ENCODE measurements around the gene SBK2. TPM values are rescaled to one million over a fixed set of nuclear protein-coding genes. Genes with fewer than 3 reads are reported as not detected.
A peak's percentile ranks its signal among the peaks of the same experiment; 100 is the strongest.

Gene SBK2
- total and polyA plus RNA-seq, 9 of the 15 experiments (the other 6 are each of a cell fraction or from before 2014, with no cell fraction given): not detected

- peak; percentile 100 for TF ChIP-seq ZBTB43 (CRISPR knock-in tag; IDR thresholded peaks at IDR 0.05)
These were observed 9.5 kb downstream of the SBK2 start (continued) for GRCh38 chr19:55527197-55528029.

GRCh38 chr19:55526216-55527196, 10.4 kb downstream of the SBK2 start:
- Histone ChIP-seq H2AFZ (ENCODE audit: low read depth, low read length) (no peak overlapping the region), H3K79me2 (ENCODE audit: control insufficient read depth, insufficient read depth, low read length) (no peaks in the 10 kb centered on the region), H3K4me2 (ENCODE audit: insufficient read depth, low read length) (no peak overlapping the region), H3K27ac (ENCODE audit: extremely low read depth, low read depth, low read length) (no peak overlapping the region), H3K9ac (ENCODE audit: insufficient read depth in 1 of 2, low read depth in 2 of 2, low read length in 2 of 2) (no peak overlapping the region), H3K4me3 (no peak overlapping the region), H3K4me1 (replicated peaks in 1 of 2; ENCODE audit: control insufficient read depth in 2 of 2, insufficient read depth in 2 of 2, low read length in 2 of 2) (peaks cover 0 to 34% of the 10 kb centered on the region in 2 experiments; a peak in 3 of 5 replicates), H3K36me3 (ENCODE audit: control insufficient read depth, insufficient read depth, low read length) (no peaks in the 10 kb centered on the region), H3K27me3 (ENCODE audit: control insufficient read depth in 2 of 2, insufficient read depth in 2 of 2, low read length in 2 of 2) (no peaks in the 10 kb centered on the region; a peak in 2 of 5 replicates), H3K9me1 (ENCODE audit: control insufficient read depth, insufficient read depth, low read length) (no peaks in the 10 kb centered on the region), H3K9me3 (replicated peaks; ENCODE audit: control insufficient read depth, insufficient read depth, low read depth, low read length) (peaks cover 12% of the 10 kb centered on the region), H4K20me1 (replicated peaks; ENCODE audit: control insufficient read depth, insufficient read depth, low read length) (no peaks in the 10 kb centered on the region)
- BruUV-seq (replicated peaks): no TSS peak
- intact Hi-C loops (cut with micrococcal nuclease) (no loop called here), in situ Hi-C loops (cut with MboI) (no loop called here)
- FAIRE-seq: no peak
- ATAC-seq: no peak
- ChIA-PET POLR2A (interaction anchor here (1.0 kb wide), 1 partner anchor 37 kb away, joined by 3 read pairs; no protein-coding TSS in a partner anchor), CTCF (ENCODE audit: low intra/inter-chr PET ratio) (no interaction called here)
- 32% methylated on average over 35 of the region's 35 CpGs for WGBS (ENCODE audit: insufficient coverage, low coverage, missing lambda C conversion rate)
- DNase-seq (ENCODE audit: extremely low read depth in 1 of 4, low spot score in 3 of 4): no peak
- TF ChIP-seq JUN (IDR thresholded peaks at IDR 0.05; ENCODE audit: borderline replicate concordance, low read depth, low read length) (no peak), JUN (CRISPR knock-in tag; IDR thresholded peaks at IDR 0.05; ENCODE audit: borderline replicate concordance) (0 out of 2 replicates have a peak, but pooled peaks have one; percentile 71), USF1 (CRISPR knock-in tag; IDR thresholded peaks at IDR 0.05) (peak; percentile 65), ZC3H8 (IDR thresholded peaks at IDR 0.05) (no peak), SREBF2 (CRISPR knock-in tag; IDR thresholded peaks at IDR 0.05) (no peak), ZC3H4 (CRISPR knock-in tag; IDR thresholded peaks at IDR 0.05; ENCODE audit: borderline replicate concordance) (peak; percentile 67; the same call in 1 of the 2 replicates), MYNN (IDR thresholded peaks at IDR 0.05) (peak; percentile 42), MYNN (CRISPR knock-in tag; IDR thresholded peaks at IDR 0.05) (no peak), SMARCE1 (IDR thresholded peaks at IDR 0.05) (no peak), VEZF1 (CRISPR knock-in tag; IDR thresholded peaks at IDR 0.05) (peak; percentile 5; the same call in 1 of the 2 replicates), SUPT5H (IDR thresholded peaks at IDR 0.05) (no peak), SAFB2 (IDR thresholded peaks at IDR 0.05; ENCODE audit: borderline replicate concordance, low read depth, low read length, severe bottlenecking) (no peak), ZNF785 (CRISPR knock-in tag; IDR thresholded peaks at IDR 0.05) (no peak), SP1 (CRISPR knock-in tag; IDR thresholded peaks at IDR 0.05) (no peak), STAG1 (CRISPR knock-in tag; IDR thresholded peaks at IDR 0.05; ENCODE audit: borderline replicate concordance) (peak; percentile 5; the same call in 1 of the 2 replicates)
